NK-92 (cell line): Measurements from ENCODE around the gene C17orf107.

ENCODE experiments used
- DNase-seq: peaks from one replicate; lab custom pipeline; 2025; ENCODE audit not compliant: unreplicated experiment; lab: John Stamatoyannopoulos, UW

Gene C17orf107

GRCh38 chr17:4872786-4873185, 26.6 kb upstream of the C17orf107 start:
- DNase-seq = no peak

- no peak for DNase-seq
These were observed 22.2 kb upstream of the C17orf107 start for GRCh38 chr17:4877089-4877488.

- no peak for DNase-seq
These were observed 19.7 kb upstream of the C17orf107 start for GRCh38 chr17:4879601-4880000.

DNA sequence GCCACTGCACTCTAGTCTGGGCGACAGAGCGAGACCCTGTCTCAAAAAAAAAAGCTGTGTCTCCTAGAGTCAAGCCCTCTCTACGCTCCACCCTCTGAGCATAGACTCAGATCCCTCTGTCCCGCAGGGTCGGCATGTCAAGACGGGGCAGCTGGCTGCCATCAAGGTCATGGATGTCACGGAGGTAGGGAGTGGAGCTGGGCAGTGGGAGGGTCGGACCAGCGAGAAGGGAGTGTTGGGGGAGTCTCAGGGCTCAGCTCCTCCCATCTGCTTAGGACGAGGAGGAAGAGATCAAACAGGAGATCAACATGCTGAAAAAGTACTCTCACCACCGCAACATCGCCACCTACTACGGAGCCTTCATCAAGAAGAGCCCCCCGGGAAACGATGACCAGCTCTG, 18.5 kb upstream of the C17orf107 start:
- no peak for DNase-seq

DNA sequence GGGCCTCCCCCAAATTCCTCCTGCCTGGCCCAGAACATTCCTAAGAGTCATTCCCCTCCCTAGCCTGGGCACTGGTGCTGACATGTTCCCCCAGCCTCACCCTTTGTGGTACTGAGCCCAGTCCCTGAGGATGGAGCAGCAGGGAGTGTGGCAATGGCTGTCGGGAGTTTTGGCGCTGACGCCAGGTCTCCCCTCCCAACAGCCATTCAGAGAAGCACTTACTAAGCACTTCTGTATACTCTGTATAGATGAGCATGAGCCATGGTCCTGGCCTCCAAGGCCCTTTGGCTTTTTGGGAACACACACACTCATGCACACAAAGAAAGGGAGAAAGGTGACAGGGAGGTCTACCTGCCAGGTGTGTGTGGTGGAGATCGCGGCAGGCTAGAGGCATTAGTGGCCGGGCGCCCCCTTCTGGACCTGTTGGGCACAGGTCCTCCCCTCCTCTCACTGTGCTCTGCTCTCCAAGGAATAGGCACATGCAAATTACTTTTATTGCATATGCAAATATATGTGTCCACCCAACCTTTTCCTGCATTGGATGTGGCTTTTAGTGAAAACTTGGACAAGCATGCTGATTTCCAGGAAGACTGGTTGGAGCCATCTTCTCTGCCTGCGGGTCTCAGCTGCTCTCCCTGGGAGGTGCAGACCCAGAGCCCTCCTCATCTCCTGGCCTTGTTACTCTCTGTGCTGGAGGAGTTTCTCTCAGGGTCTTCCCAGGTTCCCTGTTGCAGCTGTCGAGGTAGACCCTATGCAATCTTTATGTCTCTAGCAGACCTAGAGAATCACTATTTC, 17.4 kb upstream of the C17orf107 start:
- DNase-seq = no peak

- no peak for DNase-seq
These were observed 14.8 kb upstream of the C17orf107 start for GRCh38 chr17:4884489-4884888.

GRCh38 chr17:4886830-4887229, 12.5 kb upstream of the C17orf107 start:
- no peak for DNase-seq

DNA sequence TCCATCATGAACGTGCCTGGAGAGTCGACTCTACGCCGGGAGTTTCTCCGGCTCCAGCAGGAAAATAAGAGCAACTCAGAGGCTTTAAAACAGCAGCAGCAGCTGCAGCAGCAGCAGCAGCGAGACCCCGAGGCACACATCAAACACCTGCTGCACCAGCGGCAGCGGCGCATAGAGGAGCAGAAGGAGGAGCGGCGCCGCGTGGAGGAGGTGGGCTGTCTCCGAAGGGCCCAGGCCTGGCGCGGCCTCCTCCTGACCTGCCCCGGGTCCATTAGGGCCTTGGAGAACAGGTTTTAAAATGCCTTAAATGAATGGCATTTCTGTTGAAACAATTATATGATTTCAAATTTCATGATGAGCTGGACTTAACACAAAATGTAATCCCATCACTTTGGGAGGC, 11.8 kb upstream of the C17orf107 start:
- no peak for DNase-seq

DNA sequence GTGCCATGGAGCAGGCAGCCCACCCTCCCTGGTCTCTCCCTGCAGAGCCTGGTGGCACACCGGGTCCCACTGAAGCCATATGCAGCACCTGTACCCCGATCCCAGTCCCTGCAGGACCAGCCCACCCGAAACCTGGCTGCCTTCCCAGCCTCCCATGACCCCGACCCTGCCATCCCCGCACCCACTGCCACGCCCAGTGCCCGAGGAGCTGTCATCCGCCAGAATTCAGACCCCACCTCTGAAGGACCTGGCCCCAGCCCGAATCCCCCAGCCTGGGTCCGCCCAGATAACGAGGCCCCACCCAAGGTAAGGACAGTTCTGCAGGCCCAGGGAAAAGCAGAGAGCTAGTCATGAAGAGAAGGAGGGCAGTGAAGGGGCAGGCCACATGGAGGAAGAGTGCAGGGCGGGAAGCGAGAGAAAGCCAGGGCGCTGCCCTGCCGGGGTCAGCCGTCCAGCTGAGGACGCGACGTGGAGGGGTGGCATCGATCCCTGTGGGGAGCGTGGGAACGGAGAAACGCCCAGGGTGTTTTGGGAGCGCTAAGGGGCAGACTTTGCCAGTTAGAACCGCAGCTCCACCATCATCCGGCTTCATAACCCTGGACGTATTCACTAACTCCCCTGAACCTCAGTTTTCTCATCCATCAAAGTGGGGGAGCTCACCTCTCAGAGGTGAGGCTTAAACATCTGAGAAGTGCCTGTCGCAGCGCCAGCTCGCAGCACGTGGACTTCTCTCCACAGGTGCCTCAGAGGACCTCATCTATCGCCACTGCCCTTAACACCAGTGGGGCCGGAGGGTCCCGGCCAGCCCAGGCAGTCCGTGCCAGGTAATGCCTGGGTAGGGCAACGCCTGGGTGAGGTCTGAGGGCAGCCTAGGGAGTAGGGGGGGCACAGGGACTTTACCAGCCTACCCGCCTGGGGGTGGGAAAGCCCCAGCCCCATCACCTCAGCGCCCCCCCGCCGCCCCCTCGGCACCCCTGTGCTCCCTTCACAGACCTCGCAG, 7.6 kb upstream of the C17orf107 start:
- DNase-seq = no peak

DNA sequence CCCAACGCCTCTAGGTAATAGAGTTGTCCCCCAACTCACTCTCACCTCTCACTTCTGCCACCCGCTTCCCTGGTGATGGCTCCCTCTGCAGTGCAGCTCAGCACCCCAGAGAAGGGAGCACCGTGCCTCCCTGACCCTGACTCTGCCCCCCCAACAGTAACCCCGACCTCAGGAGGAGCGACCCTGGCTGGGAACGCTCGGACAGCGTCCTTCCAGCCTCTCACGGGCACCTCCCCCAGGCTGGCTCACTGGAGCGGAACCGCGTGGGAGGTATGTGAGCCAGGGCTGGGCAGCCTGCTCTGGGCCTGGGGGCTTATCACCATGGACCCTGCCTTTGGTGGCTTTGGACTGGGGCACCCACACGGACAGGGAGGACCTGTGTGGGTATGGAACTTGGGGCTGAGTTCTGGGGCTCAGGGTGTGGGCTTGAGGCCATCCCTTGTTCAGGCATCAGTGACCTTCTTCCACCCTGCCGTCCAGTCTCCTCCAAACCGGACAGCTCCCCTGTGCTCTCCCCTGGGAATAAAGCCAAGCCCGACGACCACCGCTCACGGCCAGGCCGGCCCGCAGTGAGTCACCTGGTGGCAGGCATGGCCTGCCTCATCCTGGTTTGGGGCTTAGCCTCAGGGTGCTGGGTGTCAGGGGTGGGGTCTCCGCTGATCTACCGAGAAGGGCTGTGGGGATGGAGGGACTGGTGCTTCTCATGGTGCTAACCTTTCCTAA, 6.7 kb upstream of the C17orf107 start:
- DNase-seq = no peak

DNA sequence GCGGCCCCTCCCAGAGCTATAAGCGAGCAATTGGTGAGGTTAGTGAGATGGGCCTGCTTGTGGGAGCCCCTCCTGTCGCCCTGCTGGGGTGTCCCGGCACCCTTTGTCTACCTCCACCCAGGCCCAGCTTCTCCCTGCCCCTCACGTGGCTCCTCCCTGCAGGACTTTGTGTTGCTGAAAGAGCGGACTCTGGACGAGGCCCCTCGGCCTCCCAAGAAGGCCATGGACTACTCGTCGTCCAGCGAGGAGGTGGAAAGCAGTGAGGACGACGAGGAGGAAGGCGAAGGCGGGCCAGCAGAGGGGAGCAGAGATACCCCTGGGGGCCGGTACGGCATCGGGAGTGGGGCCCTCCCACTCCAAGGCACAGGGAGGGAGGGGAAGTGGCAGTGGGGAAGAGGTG, 6.1 kb upstream of the C17orf107 start:
- no peak for DNase-seq

DNA sequence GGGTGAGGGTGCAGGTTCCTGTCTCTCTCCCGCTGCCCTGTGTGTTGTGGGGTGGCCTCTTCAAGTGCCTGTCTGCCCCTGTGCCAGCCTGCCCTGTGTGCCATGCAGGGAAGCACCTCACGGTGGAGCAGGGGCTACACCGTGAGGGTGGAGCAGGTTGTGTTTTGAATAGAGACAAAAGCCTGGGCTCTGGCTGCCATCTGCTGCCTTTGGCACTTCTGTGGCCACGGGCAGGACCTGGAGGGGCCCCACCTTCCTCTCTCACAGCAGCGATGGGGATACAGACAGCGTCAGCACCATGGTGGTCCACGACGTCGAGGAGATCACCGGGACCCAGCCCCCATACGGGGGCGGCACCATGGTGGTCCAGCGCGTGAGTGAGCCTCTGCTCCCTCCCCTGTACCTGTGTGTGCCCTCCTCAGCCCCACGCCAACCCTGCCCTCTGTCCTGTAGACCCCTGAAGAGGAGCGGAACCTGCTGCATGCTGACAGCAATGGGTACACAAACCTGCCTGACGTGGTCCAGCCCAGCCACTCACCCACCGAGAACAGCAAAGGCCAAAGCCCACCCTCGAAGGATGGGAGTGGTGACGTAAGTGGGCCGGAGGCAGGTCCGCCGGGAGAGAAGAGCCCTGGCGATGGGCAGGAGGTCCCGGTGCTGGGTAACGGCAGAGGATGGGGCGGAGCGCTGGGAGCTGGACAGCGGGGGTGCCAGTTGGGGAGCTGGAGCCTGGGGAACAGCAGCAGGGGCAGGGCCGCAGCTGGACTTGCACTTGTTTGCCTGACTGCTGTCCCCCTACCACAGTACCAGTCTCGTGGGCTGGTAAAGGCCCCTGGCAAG, 5.4 kb upstream of the C17orf107 start:
- DNase-seq = no peak

GRCh38 chr17:4895121-4895520, 4.2 kb upstream of the C17orf107 start:
- DNase-seq = no peak

DNA sequence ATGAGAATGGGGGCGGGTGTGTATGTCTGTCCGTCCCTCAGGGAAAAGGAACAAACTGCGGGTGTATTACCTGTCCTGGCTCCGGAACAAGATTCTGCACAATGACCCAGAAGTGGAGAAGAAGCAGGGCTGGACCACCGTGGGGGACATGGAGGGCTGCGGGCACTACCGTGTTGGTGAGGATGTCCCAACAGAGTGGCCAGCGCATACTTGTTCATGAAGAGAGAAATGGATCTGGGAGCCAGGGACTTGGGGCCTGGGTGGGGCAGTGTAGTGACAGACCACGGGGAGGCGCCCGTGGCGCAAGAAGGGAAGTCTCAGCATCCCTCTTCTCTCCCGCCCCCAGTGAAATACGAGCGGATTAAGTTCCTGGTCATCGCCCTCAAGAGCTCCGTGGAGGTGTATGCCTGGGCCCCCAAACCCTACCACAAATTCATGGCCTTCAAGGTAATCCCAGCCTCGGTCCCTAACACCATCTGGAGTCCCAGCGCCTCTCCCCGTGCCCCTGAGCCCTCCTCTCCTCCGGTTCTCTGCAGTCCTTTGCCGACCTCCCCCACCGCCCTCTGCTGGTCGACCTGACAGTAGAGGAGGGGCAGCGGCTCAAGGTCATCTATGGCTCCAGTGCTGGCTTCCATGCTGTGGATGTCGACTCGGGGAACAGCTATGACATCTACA, 3.5 kb upstream of the C17orf107 start:
- DNase-seq = no peak

- DNase-seq = no peak
These were observed 2.8 kb upstream of the C17orf107 start for GRCh38 chr17:4896332-4897197.

- DNase-seq = no peak
These were observed 2.1 kb upstream of the C17orf107 start for GRCh38 chr17:4897198-4897687.

DNA sequence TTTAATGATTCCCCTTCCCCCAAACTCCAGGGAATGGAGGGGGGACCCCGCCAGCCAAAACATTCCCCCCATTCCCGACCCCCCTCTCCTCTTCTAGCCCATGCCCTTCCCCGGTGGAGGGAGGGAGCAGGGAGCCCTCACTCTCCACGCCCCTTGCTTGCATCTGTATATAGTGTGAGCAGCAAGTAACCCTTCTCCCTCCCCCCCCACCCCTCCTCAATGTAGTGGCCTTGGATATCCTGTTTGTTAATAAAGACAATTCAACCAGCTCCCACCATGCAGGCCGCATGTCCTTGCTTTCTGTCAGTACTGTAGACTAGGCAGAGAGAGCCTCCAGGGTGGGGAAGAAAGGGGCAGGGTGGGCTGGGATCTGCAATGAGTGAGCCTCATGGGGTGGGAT, 1.6 kb upstream of the C17orf107 start:
- no peak for DNase-seq

DNA sequence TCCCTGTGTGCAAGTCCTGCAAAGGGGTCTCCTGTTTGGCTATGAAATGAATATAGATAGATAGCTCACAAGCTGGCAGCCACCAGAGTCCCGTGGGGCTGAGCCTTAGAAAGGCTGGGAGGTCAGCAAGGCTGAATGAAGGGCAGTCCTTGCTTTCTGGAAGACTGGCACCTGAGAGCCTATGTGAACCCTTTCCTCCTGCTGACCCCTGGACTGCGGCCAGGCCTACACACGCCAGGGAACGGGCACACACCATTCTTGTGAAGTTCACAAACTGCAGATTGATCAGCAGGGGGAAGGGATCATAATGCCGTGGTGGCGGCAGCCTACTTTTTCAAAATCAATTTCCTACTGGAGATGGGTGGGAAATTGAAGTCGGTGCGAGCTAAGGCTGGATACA, 985 bp upstream of the C17orf107 start:
- DNase-seq = no peak

DNA sequence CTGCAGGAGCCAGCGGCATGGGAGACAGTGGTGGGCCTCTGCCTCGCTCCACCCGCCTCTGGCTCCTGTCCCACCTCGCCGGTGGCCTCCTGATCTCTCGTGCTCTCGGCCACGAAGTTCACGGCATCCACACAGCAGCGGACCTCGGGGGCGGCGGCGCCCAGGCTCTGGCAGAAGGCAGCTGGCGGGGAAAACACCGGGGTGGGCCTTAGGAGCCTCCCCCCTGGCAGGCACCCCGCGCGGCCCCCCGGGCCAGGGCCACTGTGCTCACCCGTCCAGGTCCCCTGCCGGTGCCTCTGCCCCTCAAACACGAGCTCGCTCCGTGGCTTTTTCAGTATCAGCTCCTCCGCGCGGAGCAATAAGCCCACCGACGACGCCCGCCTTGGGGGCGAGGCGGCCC, 409 bp upstream of the C17orf107 start:
- no peak for DNase-seq
